ENCODE measurements around the gene SNRPA. TPM values are rescaled to one million over a fixed set of nuclear protein-coding genes. Genes with fewer than 3 reads are reported as not detected.
"Not testable (repeated sequence)": the region's sequence is repeated elsewhere in the genome, so short reads cannot be mapped to it uniquely, and the experiment has no call there.

The SNRPA gene
- total and polyA plus RNA-seq, 4 donors: 44.5 to 77.4 (median 58.6) TPM

- DNase-seq (no peak), ATAC-seq (ENCODE audit: insufficient read depth, low FRiP score) (no peak)
- TF ChIP-seq CTCF (IDR thresholded peaks at IDR 0.05; ENCODE audit: control extremely low read depth, extremely low read depth): no peak
- Histone ChIP-seq H3K36me3 (ENCODE audit: control insufficient read depth in 4 of 4, insufficient read depth in 4 of 4, low read length in 4 of 4) (peaks cover 51 to 71% (median 56%) of the 10 kb centered on the region in 4 donors), H3K4me3 (no peak overlapping the region), H3K4me1 (ENCODE audit: control insufficient read depth in 5 of 5, insufficient read depth in 5 of 5, low read length in 5 of 5) (no peaks in the 10 kb centered on the region), H3K27ac (ENCODE audit: low read depth in 1 of 2, low read length in 1 of 2) (no peak overlapping the region), H3K9ac (ENCODE audit: insufficient read depth in 1 of 2, low read length in 2 of 2) (no peak overlapping the region), H3K27me3 (ENCODE audit: control insufficient read depth in 3 of 3, insufficient read depth in 3 of 3, low read length in 2 of 3) (no peaks in the 10 kb centered on the region), H3K9me3 (ENCODE audit: control insufficient read depth in 4 of 4, insufficient read depth in 3 of 4, low read length in 3 of 4) (no peaks in the 10 kb centered on the region)
- WGBS, 2 donors: 91 to 92% methylated on average over 17 of the region's 17 CpGs
These were observed 11.9 kb downstream of the SNRPA start for GRCh38 chr19:40762754-40763470.

GRCh38 chr19:40763526-40763925 is 12.5 kb downstream of the SNRPA start:
- Histone ChIP-seq H3K9me3 (ENCODE audit: control insufficient read depth in 4 of 4, insufficient read depth in 3 of 4, low read length in 3 of 4) (no peaks in the 10 kb centered on the region), H3K27ac (ENCODE audit: low read depth in 1 of 2, low read length in 1 of 2) (no peak overlapping the region), H3K4me3 (no peak overlapping the region), H3K4me1 (ENCODE audit: control insufficient read depth in 5 of 5, insufficient read depth in 5 of 5, low read length in 5 of 5) (no peaks in the 10 kb centered on the region), H3K27me3 (ENCODE audit: control insufficient read depth in 3 of 3, insufficient read depth in 3 of 3, low read length in 2 of 3) (no peaks in the 10 kb centered on the region), H3K9ac (ENCODE audit: insufficient read depth in 1 of 2, low read length in 2 of 2) (no peak overlapping the region), H3K36me3 (ENCODE audit: control insufficient read depth in 4 of 4, insufficient read depth in 4 of 4, low read length in 4 of 4) (peaks cover 49 to 68% (median 52%) of the 10 kb centered on the region in 4 donors)
- TF ChIP-seq CTCF (IDR thresholded peaks at IDR 0.05; ENCODE audit: control extremely low read depth, extremely low read depth): no peak
- 90 to 95% methylated on average over 7 of the region's 7 CpGs for WGBS, 2 donors
- DNase-seq (no peak), ATAC-seq (ENCODE audit: insufficient read depth, low FRiP score) (no peak)

- Histone ChIP-seq H3K4me1 (ENCODE audit: control insufficient read depth in 5 of 5, insufficient read depth in 5 of 5, low read length in 5 of 5) (no peaks in the 10 kb centered on the region), H3K27me3 (ENCODE audit: control insufficient read depth in 3 of 3, insufficient read depth in 3 of 3, low read length in 2 of 3) (no peaks in the 10 kb centered on the region), H3K36me3 (ENCODE audit: control insufficient read depth in 4 of 4, insufficient read depth in 4 of 4, low read length in 4 of 4) (peaks cover 48 to 67% (median 52%) of the 10 kb centered on the region in 4 donors), H3K4me3 (no peak overlapping the region), H3K9ac (ENCODE audit: insufficient read depth in 1 of 2, low read length in 2 of 2) (no peak overlapping the region), H3K9me3 (ENCODE audit: control insufficient read depth in 4 of 4, insufficient read depth in 3 of 4, low read length in 3 of 4) (no peaks in the 10 kb centered on the region), H3K27ac (ENCODE audit: low read depth in 1 of 2, low read length in 1 of 2) (no peak overlapping the region)
- 88 to 93% methylated on average over 10 of the region's 10 CpGs for WGBS, 2 donors
- no peak for DNase-seq
- no peak for TF ChIP-seq CTCF (IDR thresholded peaks at IDR 0.05; ENCODE audit: control extremely low read depth, extremely low read depth)
- no peak for ATAC-seq (ENCODE audit: insufficient read depth, low FRiP score)
These were observed 13.0 kb downstream of the SNRPA start for GRCh38 chr19:40763963-40764362.

GRCh38 chr19:40766385-40766784 is 15.4 kb downstream of the SNRPA start:
- H3K4me1 ChIP-seq (ENCODE audit: control insufficient read depth in 5 of 5, insufficient read depth in 5 of 5, low read length in 5 of 5); H3K27me3 ChIP-seq (ENCODE audit: control insufficient read depth in 3 of 3, insufficient read depth in 3 of 3, low read length in 2 of 3); H3K9me3 ChIP-seq (ENCODE audit: control insufficient read depth in 4 of 4, insufficient read depth in 3 of 4, low read length in 3 of 4); ATAC-seq (ENCODE audit: insufficient read depth, low FRiP score); DNase-seq; H3K27ac ChIP-seq (ENCODE audit: low read depth in 1 of 2, low read length in 1 of 2); H3K4me3 ChIP-seq; H3K9ac ChIP-seq (ENCODE audit: insufficient read depth in 1 of 2, low read length in 2 of 2): not testable (repeated sequence)
- 98% methylated on average over 13 of the region's 13 CpGs for WGBS, 2 donors
- peaks cover 31 to 50% (median 36%) of the 10 kb centered on the region in 4 donors for H3K36me3 ChIP-seq (ENCODE audit: control insufficient read depth in 4 of 4, insufficient read depth in 4 of 4, low read length in 4 of 4)
